Retina (tissue), 1 donor: Measurements from ENCODE around the gene COL12A1.

Experiments used
- DNase-seq: peaks from one replicate; pipeline ENCODE4 v3.0.0-alpha.2; 2016

Gene COL12A1

DNA sequence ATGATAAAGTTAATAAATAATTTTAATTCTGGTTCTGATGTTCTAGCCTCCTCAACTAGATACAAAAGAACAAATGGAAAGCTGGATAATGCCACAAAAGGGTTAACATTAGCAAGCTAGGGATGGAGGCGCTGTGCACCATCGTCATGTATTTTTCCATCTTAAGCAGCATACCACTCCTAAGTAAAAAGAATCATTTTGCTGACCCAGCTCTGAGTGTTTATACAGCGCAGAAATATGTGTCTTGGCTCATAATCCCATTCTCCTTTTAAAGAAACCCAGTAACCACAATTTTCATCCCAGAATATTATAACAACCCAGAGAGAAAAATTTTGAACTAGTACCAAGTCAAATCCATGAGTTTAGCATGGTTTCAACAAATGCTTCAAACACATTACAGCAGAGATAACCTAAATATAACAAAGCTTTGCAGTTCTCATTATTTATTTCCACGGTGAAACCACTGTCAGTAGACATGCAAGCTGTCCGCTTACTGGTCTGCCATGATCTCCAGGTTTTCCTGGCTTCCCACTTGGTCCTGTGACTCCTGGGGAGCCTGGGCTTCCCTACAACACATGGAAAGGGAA is 111.1 kb downstream of the COL12A1 start:
- DNase-seq: no peak

DNA sequence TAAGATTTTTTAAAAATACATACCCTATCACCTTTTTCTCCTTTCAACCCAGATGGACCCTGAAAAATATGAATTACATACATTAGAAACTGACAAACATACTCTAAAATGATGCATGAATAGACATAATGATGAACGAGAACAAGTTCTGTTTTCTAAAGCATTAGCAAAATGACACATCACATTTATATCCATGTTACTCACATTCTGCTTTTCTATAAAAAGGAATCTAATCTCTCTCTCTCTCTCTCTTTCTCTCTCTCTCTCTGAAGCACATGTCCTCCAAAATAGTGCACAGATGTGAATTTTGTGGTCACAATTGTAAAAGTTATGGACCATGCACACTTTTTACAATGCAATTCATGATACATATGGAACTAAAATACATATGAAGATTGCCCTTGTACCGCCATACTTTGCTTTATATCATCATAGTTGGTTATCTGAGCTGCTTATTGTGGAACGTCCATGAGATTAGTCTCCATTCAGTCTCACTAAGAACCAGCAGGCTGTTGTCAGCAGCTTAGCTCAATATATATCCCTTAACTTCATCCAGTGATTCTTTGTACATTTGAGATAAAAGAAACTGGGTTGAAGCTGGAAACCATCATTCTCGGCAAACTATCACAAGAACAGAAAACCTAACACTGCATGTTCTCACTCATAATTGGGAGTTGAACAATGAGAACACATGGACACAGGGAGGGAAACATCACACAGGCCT is 114.2 kb downstream of the COL12A1 start:
- no peak for DNase-seq

DNA sequence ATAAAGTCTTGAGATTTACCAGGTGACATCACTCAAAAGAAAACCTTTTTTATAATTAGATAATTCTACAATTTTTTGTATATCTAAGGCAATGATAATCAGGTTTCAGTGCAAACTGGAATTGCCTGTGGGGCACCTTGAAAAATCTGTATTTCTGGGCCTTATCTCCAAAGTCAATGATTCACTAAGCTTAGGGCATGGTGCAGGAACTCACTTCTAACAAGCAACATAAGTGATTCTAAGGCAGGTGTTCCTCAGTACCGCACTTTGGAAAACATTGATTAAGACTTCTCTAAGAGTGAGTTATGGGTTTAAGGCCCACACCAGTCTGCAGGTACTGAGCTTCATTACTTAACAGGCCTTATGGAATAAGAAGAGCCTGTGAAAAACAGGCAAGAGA is 115.3 kb downstream of the COL12A1 start:
- no peak for DNase-seq

DNA sequence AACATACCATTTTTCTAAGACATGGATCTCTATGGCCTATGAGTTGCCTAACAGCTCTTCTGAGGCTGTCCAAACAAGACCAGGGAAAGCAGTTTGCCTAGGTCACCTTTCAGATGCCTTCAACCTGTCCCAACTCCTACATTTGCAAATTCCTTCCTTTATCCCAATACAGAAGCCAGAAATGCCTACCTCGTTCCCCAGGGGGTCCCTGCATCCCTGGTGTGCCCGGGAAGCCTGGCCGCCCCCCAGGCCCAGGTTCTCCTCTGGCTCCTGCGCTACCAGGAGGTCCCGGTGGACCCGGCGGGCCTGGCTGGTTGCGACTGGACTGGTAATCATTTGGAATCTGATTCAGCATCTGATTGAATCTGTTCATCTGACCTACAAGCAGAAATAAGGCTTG is 115.9 kb downstream of the COL12A1 start:
- no peak for DNase-seq

DNA sequence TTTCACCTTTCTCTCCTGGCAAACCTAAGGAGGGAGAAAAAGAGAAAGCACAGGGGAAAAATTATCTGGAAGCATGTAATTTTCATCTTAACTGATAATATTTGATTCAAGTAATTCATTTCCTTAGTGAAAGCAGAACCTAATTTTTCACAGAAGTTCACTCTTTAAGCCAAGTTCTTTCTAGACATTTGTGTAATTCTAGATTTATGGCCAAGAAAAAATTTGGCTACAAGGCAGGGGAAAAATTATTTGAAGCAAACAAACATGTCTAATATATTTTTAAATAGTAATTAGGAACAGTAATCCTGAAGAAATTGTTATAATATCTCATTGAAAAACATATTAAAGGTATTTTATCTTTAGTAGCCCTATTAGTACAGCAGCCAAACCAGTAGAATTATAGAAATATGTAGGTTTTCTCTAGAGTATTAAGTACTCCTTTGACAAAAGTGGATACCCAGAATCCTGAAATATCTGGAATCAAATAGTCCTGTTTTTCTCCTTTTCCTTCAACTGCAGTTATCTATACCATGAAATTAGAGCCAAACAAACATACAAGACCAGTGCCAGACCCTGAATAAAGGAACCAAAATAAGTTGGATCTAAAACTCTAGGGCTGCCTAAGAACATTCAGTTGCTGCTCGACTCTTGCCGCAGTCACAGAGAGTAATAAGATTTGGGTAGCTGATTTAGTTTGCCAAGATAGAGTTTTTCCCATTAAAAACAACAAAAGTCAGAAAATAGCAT is 116.5 kb downstream of the COL12A1 start:
- no peak for DNase-seq

DNA sequence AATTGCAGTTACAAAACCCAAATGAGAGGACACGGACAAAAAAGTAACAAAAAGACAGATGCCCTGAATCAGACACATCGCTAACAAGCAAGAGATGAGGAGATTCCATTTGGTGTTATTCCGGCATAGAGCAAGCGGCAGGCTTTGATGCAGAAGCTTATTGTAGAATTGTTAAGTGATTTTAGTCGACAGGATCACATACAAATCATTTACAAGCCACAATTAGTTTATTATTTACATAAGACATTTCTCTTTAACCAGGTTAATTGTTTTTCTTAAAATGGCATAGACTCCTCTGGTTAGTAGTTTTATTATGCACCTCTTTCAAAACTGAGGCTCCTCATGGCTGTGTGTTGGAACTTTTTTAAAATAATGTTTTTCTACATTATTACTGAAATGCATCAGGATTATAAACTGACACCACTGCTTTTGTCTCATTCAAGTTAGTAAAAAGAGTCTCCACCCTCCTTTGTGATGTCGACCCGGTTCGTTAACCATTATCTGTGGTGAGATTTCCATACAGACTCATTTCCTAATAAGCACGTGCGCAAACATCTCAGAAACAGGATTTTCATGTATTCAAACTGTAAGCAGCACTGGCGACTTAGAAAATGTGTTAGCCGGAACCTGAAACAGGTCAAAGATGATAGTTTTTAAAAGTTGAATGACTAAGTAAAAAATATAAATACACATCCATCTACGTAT is 119.8 kb downstream of the COL12A1 start:
- no peak for DNase-seq

DNA sequence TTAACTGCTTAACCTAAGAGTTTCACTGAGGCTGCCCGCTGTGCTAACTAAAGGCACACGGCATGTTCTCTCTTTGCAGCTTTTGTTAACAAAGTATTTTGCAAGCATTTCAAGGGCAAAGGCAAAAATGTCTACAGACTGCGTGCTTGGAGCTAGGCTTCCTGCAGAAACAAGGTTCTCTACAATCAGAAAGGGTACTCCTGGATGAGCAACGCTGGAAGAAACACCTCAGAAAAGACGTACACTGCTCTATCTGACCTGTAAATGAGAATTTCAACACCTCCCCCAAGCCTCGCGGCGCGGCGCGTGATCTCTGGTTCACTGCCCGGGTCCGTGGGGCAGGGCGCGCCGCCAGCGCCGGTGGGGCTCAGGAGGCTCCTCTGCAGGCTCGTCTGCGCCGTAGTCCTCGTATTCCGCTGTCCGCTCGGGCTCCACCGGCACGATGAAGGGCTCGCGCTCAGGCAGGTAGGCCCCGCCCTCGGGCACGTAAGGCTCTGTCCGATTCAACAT is 120.9 kb downstream of the COL12A1 start:
- DNase-seq: peak; percentile 76

DNA sequence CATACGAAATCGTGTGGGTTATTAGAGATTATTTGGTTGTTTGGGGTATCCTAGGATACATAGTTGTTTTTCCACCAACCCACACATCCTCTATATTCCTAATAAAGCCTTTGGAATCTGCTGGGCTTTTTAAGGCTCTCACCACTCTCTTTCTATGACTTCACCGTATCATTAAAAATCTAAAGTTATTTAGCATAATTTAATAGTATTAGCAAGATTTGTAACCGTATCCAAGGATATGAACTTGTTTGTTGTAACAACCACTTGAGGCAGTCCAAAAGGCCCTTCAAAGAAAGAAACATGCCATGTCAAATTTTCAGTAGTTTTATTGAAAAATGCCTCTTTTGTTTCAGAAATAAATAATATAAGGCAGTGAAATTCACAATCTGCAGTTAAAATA is 121.8 kb downstream of the COL12A1 start:
- no peak for DNase-seq

DNA sequence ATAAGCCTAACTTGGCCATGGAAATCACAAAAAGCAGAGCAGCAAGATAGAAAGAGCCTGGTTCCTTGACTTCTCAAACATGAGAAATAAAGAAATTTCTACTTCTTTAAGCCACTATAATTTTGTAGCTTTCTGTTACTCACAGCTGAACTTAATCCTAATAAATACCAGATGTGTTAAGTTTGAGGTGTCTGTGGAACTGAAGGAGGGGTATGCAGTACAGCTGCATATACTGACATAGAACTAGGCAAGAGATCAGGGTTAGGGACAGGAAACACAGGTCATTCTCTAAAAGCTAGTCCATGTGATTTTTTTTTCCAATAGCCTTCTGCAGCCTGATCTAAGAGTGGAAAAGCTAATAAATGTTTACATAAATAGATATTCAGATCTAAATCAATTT is 123.9 kb downstream of the COL12A1 start:
- no peak for DNase-seq

DNA sequence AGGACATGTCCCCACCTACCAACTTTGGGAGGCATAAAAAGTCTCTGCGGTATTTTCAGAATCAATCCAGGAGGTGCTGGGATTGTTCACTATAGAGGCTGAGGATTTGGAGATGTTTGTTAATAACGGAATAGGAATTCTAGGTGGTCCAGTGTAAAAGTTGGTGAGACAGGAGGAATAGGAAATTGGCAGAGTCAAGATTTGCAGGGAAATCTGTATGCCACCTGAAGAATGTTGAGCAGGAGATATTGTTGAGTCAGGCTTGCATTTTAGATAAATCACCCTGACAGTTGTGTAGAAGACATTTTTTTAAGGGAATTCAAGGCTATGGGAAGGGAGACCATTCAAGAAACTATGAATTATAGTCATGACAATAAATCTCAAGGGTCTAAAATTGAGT is 124.8 kb downstream of the COL12A1 start:
- no peak for DNase-seq

DNA sequence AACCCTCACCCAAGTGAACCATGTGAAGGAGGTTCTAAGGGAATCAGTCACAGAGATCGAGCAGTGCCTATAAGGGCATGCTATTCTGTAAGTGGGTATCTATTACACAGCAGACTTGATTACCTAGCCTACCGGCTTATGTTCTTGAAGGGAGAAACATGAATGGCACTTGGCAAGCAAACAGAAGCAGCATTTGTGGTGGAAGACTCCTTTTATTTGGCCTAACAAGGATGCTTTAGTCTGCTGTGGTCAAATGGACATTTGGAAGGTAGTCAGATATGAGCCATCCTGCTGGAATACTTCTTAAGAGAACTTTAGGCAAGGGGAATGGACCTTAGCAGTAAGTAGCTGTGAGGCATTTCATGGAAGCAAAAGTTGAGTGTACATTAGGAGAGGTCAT is 126.3 kb downstream of the COL12A1 start:
- DNase-seq: no peak

DNA sequence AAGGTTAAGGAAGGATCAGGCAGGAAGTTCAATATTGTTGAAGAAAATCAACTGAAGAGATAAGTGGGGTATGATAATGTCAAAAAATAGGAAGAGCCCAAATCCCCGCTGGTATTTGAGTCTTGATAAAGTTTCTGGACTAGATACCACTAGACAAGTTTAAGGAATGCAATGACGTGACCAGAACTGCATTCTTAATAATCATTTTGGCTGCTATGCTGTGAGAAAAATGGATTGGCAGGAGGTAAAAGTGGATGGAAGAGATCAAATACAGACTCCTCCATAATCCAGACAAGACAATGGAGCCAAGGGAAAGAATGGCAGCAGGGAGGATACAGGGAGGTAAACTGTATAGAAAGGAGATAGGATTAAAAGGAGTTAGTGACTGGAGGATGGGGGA is 128.2 kb downstream of the COL12A1 start:
- no peak for DNase-seq

DNA sequence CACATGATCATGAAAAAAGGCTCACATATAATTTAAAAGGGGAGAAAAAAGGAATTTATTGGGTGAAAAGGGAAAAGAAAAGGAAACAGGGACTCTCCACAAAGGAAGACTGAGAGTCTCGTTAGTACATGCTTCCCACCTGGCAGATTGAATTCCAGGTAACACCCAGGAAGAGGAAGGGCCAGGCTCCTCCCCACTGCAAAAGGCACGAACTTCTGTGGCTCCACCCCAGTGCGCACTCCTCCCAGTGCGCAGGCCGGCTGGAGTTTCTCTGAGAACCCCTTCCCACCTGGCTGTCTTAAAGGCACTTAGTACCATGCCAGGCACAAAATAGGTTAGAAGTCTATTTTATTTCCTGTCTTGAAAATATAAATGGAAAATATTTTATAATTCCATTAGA is 129.8 kb downstream of the COL12A1 start:
- no peak for DNase-seq

DNA sequence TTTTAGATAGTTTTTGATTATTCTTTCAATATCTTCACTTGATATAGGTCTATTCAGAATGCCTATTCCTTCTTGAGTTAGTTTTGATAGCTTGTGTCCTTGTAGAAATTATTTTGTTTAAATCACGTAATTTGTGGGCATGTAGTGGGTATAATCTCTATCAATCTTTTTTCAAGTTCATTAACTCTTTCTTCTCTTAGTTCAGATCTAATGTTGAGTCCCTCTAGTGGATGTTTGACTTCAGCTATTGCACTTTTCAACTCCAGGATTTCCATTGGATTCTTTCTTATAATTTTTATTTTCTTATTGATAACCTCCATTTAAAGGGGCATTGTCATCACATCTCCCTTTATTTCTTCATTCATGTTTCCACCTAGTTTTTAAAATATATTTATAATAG is 135.6 kb downstream of the COL12A1 start:
- DNase-seq: no peak

DNA sequence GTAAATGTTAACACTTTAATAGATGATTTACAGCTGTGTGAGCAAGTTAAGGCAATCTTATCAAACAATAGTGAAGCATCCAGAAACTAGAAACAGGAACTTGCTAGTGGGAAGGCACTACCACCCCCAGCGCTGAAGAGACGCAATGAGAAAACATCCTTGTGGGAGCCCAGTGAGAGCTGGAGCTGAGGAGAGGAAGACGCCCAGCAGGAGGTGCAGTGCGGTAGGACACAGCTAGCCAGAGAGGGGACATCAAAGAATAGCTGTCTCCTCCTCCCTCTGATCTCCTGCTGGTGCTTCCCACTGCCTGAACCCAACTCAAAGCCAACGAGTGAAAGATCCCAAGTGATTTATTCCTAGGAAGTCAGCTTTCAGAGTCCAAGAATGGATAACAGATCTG is 140.3 kb downstream of the COL12A1 start:
- DNase-seq: no peak

DNA sequence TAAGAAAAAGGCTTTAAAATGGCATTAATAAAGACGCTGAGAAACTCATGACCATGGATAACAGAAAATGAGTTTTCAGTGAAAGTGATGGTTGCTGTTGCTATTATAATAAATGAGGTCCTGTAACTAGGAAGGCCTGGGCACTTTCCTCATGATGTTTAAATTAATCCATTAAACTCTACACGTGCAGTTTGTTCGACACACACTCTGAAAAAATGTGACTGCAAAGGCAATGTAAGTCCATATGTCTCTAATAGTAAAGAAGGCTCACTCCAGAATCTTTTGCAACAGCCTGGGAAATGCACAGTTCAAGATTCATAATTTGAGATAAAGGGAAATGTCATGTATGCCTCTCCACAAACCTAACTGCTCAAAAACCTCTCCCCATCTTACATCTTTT is 153.4 kb downstream of the COL12A1 start:
- no peak for DNase-seq

DNA sequence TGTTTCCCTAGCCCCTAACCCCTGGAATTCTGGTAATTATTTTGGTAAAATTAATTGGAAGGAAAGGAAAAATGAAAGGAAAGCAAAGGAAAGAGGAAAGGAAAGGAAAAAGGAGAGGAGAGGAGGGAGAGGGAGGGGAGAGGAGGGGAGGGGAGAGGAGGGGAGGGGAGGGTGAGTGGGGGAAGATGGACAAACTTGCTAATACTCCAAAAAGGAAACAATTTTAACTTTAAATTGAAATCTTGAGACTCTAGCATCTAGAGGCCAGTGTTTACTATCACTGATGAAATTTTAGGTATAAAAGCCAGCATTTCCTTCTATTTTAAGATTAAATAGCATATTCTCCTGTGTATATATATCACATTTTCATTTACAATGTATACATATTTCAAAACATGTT is 156.5 kb downstream of the COL12A1 start:
- no peak for DNase-seq

DNA sequence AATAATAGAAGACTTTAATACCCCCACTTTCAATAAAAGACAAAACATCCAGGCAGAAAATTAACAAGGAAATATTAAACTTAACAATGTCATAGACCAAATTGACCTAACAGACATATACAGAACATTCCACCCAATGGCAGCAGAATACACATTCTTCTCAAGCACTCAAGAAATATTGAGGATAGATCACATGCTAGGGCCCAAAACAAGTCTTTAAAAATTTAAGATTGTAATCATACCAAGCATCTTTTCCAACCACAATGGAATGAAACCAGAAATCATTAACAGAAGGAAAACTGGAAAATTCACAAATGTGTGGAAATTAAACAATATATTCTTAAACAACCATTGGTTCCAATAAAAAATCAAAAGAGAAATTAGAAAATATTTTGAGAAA is 161.0 kb downstream of the COL12A1 start:
- no peak for DNase-seq

DNA sequence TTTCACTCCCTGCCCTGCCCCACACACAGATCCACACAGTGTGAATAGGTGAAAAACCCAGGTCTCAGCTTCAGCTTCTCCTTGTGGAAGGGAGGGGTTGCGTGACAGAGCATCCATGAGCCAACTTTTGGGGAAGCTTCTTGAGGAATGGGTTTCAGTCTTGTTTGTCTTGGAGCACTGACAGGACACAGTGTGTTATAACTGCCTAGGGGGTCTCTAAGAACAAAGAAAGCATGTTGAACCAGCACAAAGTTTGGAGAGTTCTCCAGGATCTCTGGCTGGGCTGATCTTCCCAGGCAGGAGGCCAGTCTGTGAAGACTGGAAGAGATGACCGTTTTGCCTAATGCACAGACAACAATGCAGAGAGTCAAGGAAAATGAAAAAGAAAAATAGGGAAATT is 164.5 kb downstream of the COL12A1 start:
- DNase-seq: no peak
